Heart left ventricle (tissue), 16 donors: ENCODE results near the gene DRGX. TPM values are rescaled to one million over a fixed set of nuclear protein-coding genes. Genes with fewer than 3 reads are reported as not detected.

Experiments
- ATAC-seq, 4 donors: fragments of 200-7000 bp; cut with Tn5 transposase; one replicate each; pipeline ENCODE4 v1.9.1; 2020 to 2022; ENCODE audit warnings: moderate library complexity in 4 of 4, mild to moderate bottlenecking in 3 of 4, moderate number of reproducible peaks in 1 of 4
- DNase-seq, 5 donors: peaks; one replicate each; pipeline ENCODE4 v3.0.0-alpha.2; 2020
- H3K27ac ChIP-seq, 12 donors: fragments of 200-600 bp; sonication (generic) in 4 of 12; one replicate each; pipeline versions ENCODE4 v1.5.0 to v1.8.0; 2016 to 2022; ENCODE audit warnings: mild to moderate bottlenecking in 2 of 12
- H3K27me3 ChIP-seq, 9 donors: fragments of 200-600 bp; sonication (generic) in 2 of 9; one replicate each; pipeline versions ENCODE4 v1.5.1 to v1.8.0; 2016 to 2022; ENCODE audit warnings: mild to moderate bottlenecking in 3 of 9
- H3K36me3 ChIP-seq, 9 donors: fragments of 200-600 bp; sonication (generic) in 2 of 9; one replicate each; pipeline versions ENCODE4 v1.5.0 to v1.8.0; 2018 to 2022; ENCODE audit warnings: mild to moderate bottlenecking in 2 of 9
- H3K4me1 ChIP-seq, 12 donors: fragments of 200-600 bp; sonication (generic) in 4 of 12; one replicate each; pipeline versions ENCODE4 v1.5.0 to v1.8.0; 2016 to 2022; ENCODE audit warnings: mild to moderate bottlenecking in 3 of 12
- H3K4me3 ChIP-seq, 12 donors: fragments of 200-600 bp; sonication (generic) in 4 of 12; one replicate each; pipeline versions ENCODE4 v1.5.0 to v1.8.0; 2017 to 2022; ENCODE audit warnings: mild to moderate bottlenecking in 9 of 12, moderate library complexity in 4 of 12
- H3K9me3 ChIP-seq, 12 donors: fragments of 200-600 bp; sonication (generic) in 4 of 12; one replicate each; pipeline versions ENCODE4 v1.5.0 to v1.8.0; 2016 to 2022; ENCODE audit warnings: mild to moderate bottlenecking in 1 of 12
- CTCF ChIP-seq, 12 donors: fragments of 200-600 bp; sonication (generic) in 4 of 12; IDR thresholded peaks; one replicate each; pipeline versions ENCODE4 v1.5.0 to v1.8.0; 2018 to 2022; ENCODE audit warnings: antibody characterized with exemption in 12 of 12, mild to moderate bottlenecking in 5 of 12
- POLR2A ChIP-seq, 2 donors: fragments of 450-650 bp; IDR thresholded peaks; one replicate each; pipeline ENCODE4 v1.6.1; 2017; ENCODE audit warnings: antibody characterized with exemption in 2 of 2, mild to moderate bottlenecking in 2 of 2, moderate library complexity in 2 of 2
- WGBS, 4 donors: extraction: QIAGEN DNeasy Blood & Tissue Kit in 2 of 4; methylation state at CpG; one replicate each; pipeline versions ENCODE4 v1.1.5 to v1.1.7; 2013 to 2018; 5-methylcytosine and 5-hydroxymethylcytosine counted together
- intact Hi-C, 10 donors: fragments of 100-400 bp; cut with DNase I; formaldehyde crosslinking; loops; one replicate each; pipeline versions ENCODE4 v1.11.1 to v1.14.2; 2022
- polyA plus RNA-seq, 2 donors: library from polyadenylated mRNA; stranded (reverse); fragments of 200-250 nt; gene quantifications; one replicate each; pipeline ENCODE4 v1.2.3, GENCODE V29; 2013
- total RNA-seq, 9 donors: library from RNA; depleted of rRNA in 2 of 9; stranded (reverse); fragments of >200 nt in 2 of 9; fragmentation: NEBNext Ultra II Directional in 3 of 9; extraction: Animal tissue kit (Norgen Biotek cat#: 25700) in 3 of 9; gene quantifications; one replicate each; pipeline versions ENCODE4 v1.1.0 to v1.2.4, GENCODE V29; 2016 to 2023
- donor health status: ischemic (EF 13 %, LVEDD 7.1; RV severe dilation, severe dysfunction).
- donor health status: healthy with polysubstance abuse.
- donor health status: DM: no; HTN: yes; CAD: no.
- donor health status: DM: no; HTN: no; CAD: no.
- donor health status: ischemic (EF 25% LVEDD 6.9; RV normal size, moderate dysfunction).
- donor health status: ischemic (EF 25% LVEDD 5.7; RV mildly dilated, moderate dysfunction).
- donor health status: healthy.
- donor health status: DM: yes; HTN: yes; CAD: no.
- donor health status: ischemic (EF 35%, LVEDD 5.7; RV mildly dilated, moderate dysfunction).
- donor health status: nonischemic (EF 11% LVEDD 7.7; RV severe dilation, severe dysfunction).
- donor health status: DM: yes; HTN: yes; CAD: no.
- donor health status: PGD.
- donor health status: ischemic (EF 29% LVEDD 5.4; RV normal size, mild dysfunction).
- donor health status: nonischemic (EF 23%, LVEDD 6.1; RV moderate dilation, normal function).

Gene DRGX
- total and polyA plus RNA-seq, 11 donors, result not detected

- DNase-seq (peak in 4 of 5 donors; percentile 34 to 59 (median 49)), ATAC-seq (peak; percentile 13 to 65 (median 48))
- Histone ChIP-seq H3K27ac (peak overlapping the region in 11 of 12 donors; percentile 36 to 85 (median 74)), H3K4me3 (no peak overlapping the region), H3K36me3 (no peaks in the 10 kb centered on the region), H3K4me1 (peaks cover 0 to 29% (median 16%) of the 10 kb centered on the region in 12 donors), H3K9me3 (peaks cover 0 to 12% (median 0%) of the 10 kb centered on the region in 12 donors), H3K27me3 (no peaks in the 10 kb centered on the region)
- 35 to 42% (median 39%) methylated on average over 11 to 13 of the region's 13 CpGs for WGBS, 4 donors
- intact Hi-C loops, result loop anchor here in 3 of 10 donors (10.0 kb wide), 3 partner anchors 55 to 375 kb away; no protein-coding TSS in a partner anchor
- TF ChIP-seq CTCF (IDR thresholded peaks at IDR 0.05), result peak in 2 of 12 donors; percentile 7 to 24
- no peak for TF ChIP-seq POLR2A (IDR thresholded peaks at IDR 0.05)
Measured at GRCh38 chr10:49359349-49360270, 36.3 kb downstream of the DRGX start.

GRCh38 chr10:49357910-49358309 is 38.0 kb downstream of the DRGX start:
- Histone ChIP-seq H3K27me3 (no peaks in the 10 kb centered on the region), H3K27ac (no peak overlapping the region), H3K9me3 (peaks cover 0 to 12% (median 0%) of the 10 kb centered on the region in 12 donors), H3K4me3 (no peak overlapping the region), H3K4me1 (peaks cover 0 to 28% (median 16%) of the 10 kb centered on the region in 12 donors), H3K36me3 (no peaks in the 10 kb centered on the region)
- ATAC-seq (no peak), DNase-seq (no peak)
- intact Hi-C loops, result loop anchor here in 1 of 10 donors (10.0 kb wide), 1 partner anchor 57 kb away; no protein-coding TSS in a partner anchor
- 63 to 78% (median 73%) methylated on average over 2 of the region's 2 CpGs for WGBS, 4 donors
- TF ChIP-seq POLR2A (IDR thresholded peaks at IDR 0.05) (no peak), CTCF (IDR thresholded peaks at IDR 0.05) (no peak)

GRCh38 chr10:49356944-49357343 is 38.9 kb downstream of the DRGX start:
- DNase-seq, result no peak
- Histone ChIP-seq H3K4me1 (peaks cover 0 to 23% (median 16%) of the 10 kb centered on the region in 12 donors), H3K4me3 (no peak overlapping the region), H3K27me3 (no peaks in the 10 kb centered on the region), H3K27ac (no peak overlapping the region), H3K9me3 (peaks cover 0 to 12% (median 0%) of the 10 kb centered on the region in 12 donors), H3K36me3 (no peaks in the 10 kb centered on the region)
- ATAC-seq, result no peak
- WGBS, 4 donors, result 86 to 95% (median 92%) methylated on average over 1 of the region's 1 CpG
- TF ChIP-seq CTCF (IDR thresholded peaks at IDR 0.05) (no peak), POLR2A (IDR thresholded peaks at IDR 0.05) (no peak)
- intact Hi-C loops, result loop anchor here in 1 of 10 donors (10.0 kb wide), 1 partner anchor 58 kb away; no protein-coding TSS in a partner anchor

- intact Hi-C loops, result loop anchor here in 1 of 10 donors (10.0 kb wide), 1 partner anchor 59 kb away; no protein-coding TSS in a partner anchor
- Histone ChIP-seq H3K36me3 (no peaks in the 10 kb centered on the region), H3K9me3 (peaks cover 0 to 12% (median 0%) of the 10 kb centered on the region in 12 donors), H3K27ac (no peak overlapping the region), H3K27me3 (no peaks in the 10 kb centered on the region), H3K4me1 (peaks cover 0 to 17% (median 14%) of the 10 kb centered on the region in 12 donors), H3K4me3 (no peak overlapping the region)
- TF ChIP-seq CTCF (IDR thresholded peaks at IDR 0.05) (no peak), POLR2A (IDR thresholded peaks at IDR 0.05) (no peak)
- DNase-seq, result no peak
- ATAC-seq, result no peak
- 89 to 92% (median 92%) methylated on average over 4 of the region's 4 CpGs for WGBS, 4 donors
Measured at GRCh38 chr10:49356181-49356580, 39.7 kb downstream of the DRGX start.
